Stimulated activated CD4-positive, alpha-beta T cell treated with anti-CD3 and anti-CD28 coated beads, Interleukin-1b, Interleukin-23, amount 100 ng/mL, for 4 hours (primary cell): ENCODE data around the gene CELF4.

Experiments used
- DNase-seq, 2 donors: peaks; one replicate each; pipeline ENCODE4 v3.0.0-alpha.2; 2020; ENCODE audit warnings: low read depth in 2 of 2

CELF4 gene

GRCh38 chr18:37524498-37525261, 40.9 kb downstream of the CELF4 start:
- DNase-seq: no peak

DNA sequence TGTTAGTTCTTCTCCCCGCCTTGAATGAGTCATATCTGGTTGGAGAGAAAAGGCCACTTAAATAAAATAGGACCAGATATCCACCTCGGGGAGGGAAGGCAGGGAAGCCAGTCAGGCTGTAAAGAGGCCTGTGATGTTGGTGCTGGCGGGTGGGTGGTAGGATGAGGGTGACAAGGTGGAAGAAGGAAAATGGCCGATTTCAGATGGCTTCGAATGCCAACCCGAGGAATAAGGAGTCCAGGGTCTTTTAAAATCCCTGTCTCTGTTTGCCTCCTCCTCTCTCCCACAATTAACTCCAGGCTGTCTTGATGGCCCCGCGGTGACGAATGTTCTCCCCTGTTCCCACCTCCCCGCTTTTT, 41.5 kb downstream of the CELF4 start:
- DNase-seq: no peak

DNA sequence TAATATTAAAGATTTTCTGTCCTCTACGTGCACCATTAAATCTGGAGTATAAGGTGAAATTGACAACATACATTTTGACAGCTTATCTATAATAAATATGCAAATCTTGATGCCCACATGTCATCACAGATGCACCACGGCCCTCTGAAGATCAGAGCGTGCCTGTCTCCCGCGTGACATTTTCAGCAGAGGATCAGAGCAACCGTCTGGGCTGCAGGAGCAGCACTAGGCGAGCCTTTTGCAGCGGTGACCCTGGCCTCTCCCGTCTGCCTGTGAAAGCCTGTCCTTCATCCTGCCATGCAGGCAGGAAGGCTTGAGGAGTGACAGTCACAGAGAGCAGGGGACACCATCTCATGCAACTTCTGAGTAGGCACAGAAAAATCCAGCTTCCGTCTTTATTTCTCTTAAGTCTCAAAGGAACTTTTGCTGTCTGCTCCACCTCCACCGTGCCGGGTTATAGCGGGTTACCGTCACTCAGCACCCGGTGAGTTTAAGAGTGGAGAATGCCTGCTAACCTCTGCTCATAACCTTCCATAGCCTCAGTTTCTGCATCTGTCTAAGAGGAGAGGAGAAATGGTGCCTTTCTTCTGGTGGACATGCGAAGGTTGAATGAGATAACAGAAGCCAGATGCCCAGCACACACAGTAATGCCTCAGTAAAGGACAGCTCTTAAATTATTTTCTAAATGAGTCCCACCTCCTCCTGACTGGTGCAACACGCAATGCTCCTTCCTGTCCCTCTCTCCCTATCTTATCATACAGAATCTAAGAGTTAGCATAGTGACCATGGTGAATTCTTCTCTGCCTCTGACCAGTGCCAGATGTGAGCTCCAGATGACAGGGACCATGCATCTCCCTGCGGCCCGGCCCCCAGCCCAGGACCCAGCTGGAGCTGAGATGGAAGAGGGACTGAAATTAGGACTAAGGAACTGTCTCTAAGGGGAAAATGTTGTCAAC, 43.8 kb downstream of the CELF4 start:
- no peak for DNase-seq

GRCh38 chr18:37520508-37520907, 45.1 kb downstream of the CELF4 start:
- DNase-seq: no peak

DNA sequence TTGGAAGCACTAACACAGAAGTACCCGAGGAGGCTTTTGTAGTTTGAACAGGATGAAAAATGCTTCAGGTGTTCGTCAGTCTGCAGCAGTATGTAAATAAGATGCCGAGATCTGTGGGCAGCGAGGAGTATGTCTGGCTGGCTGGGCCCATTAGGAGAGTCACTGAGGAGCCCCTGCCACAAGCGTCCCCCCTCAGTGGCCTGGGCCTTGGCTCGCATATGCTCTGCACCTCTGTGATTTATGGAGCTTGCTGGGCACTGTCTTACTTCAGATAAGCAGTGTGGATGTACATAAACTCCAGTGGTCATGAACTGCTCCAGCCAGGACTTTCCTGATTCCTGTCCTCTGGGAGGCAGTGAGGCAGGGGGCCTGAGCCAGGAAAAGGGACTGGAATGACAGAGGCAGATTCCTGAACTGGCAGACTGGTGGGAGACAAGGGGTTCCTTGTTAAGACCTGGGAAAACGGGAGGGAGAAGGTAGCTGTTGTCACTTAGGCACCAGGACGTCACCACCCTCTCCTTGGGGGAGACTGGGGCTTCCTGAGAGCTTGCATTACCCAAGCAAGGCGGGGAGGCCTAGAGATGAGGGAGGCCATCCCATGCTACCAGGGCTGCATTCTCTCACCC, 46.0 kb downstream of the CELF4 start:
- DNase-seq: no peak

DNA sequence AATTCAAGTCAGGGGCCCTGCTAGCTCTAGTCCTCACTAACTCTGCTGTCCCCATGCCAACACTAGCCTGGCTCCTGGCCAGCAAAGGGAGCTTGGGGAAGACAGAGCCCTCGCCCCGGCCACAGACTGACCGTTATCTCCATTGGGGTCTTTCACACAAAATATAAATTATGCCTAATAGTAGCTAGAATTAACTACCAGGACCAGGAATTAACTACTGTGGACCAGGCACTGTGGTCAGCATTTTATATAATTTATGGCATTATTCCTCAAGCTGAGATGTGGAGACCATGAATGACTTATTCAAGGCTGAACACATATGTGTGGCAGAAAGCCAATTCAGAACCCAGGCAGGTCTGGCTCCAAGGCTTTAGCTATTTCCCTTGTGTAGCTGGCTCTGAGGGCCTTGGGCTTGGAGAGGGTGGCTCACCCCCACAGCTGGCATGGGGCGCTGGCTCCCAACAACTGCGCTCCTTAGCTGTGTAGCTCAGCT, 49.2 kb downstream of the CELF4 start:
- no peak for DNase-seq

DNA sequence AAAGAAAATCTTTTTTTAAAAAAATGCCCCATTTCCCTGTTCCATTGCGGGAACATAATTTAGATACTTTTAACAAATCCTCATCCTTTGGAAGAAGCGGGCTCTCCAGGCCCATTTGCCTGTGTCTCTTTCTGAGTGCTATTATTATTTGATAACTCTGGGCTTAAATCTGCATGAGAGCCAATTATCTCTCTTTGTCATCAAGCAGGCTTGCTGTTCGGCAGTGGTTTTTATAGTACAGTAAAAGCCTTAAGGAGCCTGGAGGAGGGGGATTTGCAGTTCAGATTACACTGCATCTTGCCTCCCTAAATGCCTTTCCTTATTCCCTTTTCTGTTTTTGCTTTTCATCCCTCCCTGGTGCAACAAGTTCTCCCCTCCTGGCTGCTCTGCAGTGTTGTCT, 50.6 kb downstream of the CELF4 start:
- DNase-seq: no peak

- no peak for DNase-seq
These were observed 53.2 kb downstream of the CELF4 start for GRCh38 chr18:37512400-37512799.

GRCh38 chr18:37511721-37512298, 53.8 kb downstream of the CELF4 start:
- DNase-seq: no peak

DNA sequence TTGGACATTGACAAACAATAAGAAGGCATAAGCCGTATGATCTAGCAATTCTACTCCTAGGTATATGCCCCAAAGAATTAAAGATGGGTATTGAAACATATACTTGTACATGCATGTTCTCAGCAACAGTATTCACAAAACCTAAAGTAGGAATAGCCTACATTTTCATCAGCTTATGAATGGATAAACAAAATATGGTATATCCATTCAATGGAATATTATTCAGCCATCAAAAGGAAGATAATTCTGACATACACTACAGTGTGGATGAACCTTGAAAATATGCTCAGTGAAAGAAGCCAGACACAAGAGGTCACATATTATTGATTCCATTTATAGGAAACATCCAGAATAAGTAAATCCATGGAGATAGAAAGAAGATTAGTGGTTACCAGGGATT, 56.0 kb downstream of the CELF4 start:
- no peak for DNase-seq

GRCh38 chr18:37508207-37508606, 57.4 kb downstream of the CELF4 start:
- DNase-seq: no peak

- no peak for DNase-seq
These were observed 58.4 kb downstream of the CELF4 start for GRCh38 chr18:37507239-37507638.

DNA sequence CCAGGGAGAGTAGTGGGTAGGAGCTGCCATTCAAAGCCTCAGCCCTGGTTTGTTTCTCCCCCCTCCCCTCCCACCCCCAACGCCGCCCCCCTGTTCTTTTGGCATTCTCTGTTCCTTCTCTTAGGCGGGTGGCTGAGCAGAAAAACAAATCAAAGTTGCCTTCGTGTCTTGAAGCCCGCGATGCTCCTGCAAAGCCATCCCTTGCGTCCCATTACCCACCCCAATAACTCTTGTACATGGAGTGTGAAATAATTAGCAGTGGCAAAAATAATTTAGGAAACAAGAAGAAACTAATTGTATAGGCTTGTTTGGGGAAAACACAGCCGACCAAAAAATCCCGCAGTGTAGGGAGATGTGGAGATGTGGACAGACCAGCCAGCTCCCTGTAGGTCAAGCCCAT, 59.6 kb downstream of the CELF4 start:
- no peak for DNase-seq

- no peak for DNase-seq
These were observed 60.3 kb downstream of the CELF4 start for GRCh38 chr18:37505321-37505720.

DNA sequence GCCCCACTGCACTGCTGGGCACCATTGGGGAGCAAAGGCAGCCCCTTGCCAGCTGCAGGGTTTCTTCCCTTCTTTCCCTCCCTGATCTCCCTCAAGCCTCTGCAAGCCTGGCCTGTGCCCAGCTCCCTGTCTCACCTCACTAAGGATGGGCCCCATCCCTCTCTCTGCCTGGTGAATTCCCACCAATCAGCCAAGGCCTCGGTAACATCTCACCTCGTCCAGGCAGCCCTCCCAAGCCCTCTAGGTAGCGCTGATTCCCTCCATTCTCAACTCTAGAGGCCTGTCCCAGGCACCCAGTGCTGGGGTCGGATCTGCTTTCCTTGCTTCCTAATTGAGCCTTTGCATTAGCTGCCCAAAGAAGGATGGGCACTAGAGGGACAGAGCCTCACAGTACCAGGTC, 63.0 kb downstream of the CELF4 start:
- DNase-seq: no peak

GRCh38 chr18:37502036-37502435, 63.6 kb downstream of the CELF4 start:
- DNase-seq: no peak

DNA sequence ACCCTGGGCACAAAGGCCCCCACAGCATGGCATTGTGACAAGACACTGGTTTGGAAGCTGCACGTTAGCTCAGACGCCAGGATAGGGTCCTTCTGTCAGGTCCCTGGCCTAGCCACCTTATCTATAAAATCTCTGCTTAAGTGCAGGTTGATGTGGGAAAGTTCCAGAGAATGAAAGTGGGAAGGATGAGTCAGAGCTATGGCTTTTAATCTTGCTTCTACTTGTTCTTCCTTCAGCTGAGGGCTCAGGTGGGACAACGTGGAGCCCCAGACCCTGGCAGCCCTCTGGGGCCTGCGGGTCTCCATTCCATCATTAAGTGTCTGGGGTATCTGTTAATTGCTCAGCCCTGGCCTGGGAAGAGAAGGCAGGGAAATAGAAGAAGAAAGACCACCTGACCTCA, 64.5 kb downstream of the CELF4 start:
- DNase-seq: no peak

GRCh38 chr18:37499913-37500312, 65.7 kb downstream of the CELF4 start:
- DNase-seq: no peak

GRCh38 chr18:37499044-37499443, 66.6 kb downstream of the CELF4 start:
- no peak for DNase-seq

- DNase-seq: no peak
These were observed 67.6 kb downstream of the CELF4 start for GRCh38 chr18:37497853-37498518.

GRCh38 chr18:37496568-37496967, 69.0 kb downstream of the CELF4 start:
- DNase-seq: no peak

- no peak for DNase-seq
These were observed 70.2 kb downstream of the CELF4 start for GRCh38 chr18:37495354-37495753.
